ENCODE results near the gene DTD1.

The DTD1 gene

DNA sequence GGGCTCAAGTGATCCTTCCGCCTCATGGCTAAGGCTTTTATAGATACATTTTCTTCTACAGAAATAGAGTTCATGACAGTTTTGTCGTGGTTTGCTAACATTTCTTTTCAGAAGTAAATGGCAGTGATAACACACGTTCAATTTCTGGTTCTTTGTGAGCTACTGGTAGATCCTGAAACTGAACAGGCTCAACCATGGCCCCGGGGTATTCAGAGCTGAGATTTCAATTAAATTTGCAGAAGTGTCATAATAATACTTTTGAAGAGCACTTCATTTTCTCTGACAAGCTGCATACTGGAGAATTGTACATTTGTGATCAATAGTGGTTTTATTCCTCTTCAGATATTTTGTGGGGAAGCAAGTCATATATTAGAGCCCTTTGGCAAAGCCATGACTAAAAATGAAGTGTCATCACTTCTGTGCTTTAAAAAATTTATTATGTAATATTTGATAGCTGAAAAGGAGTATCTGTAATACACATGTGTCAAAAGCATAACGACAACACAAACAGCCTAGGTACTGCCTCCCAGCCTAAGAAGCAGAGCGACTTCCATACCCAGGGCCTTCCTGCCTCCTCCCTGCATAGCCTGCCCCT, 141.5 kb downstream of the DTD1 start:
- Histone ChIP-seq H3K4me3 (ENCODE audit: low read depth in 1 of 2, low read length in 2 of 2) (no peak overlapping the region), H3K4me1 (ENCODE audit: control insufficient read depth in 1 of 2, insufficient read depth in 2 of 2, low read length in 2 of 2) (no peaks in the 10 kb centered on the region), H3K27ac (ENCODE audit: low read length) (no peak overlapping the region), H3K9me3 (ENCODE audit: control insufficient read depth in 1 of 2, low read length in 2 of 2) (no peaks in the 10 kb centered on the region), H3K27me3 (ENCODE audit: low read depth, low read length) (no peaks in the 10 kb centered on the region), H3K36me3 (ENCODE audit: control insufficient read depth in 1 of 2, insufficient read depth in 2 of 2, low read length in 2 of 2) (no peaks in the 10 kb centered on the region)

DNA sequence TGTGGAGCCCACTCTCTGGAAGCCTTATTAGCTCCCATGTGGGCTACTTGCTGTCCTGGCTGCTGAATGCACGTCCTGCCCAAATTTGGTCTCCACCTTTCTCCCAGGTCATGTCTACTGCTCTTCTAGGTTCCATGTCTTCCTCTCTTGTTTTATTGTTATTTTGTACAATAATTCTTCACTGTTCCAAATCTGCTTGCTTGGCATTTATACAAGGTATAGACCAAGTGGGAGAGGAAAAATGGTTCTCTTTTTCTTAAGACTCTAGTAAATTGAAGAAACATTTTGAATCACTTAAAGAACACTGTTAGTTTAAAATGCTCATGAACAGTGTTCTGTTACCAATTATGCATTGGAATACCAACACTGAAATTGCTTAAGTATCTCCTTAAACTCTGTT, 144.1 kb downstream of the DTD1 start:
- Histone ChIP-seq H3K4me1 (ENCODE audit: control insufficient read depth in 1 of 2, insufficient read depth in 2 of 2, low read length in 2 of 2) (no peaks in the 10 kb centered on the region), H3K27me3 (ENCODE audit: low read depth, low read length) (no peaks in the 10 kb centered on the region), H3K27ac (ENCODE audit: low read length) (no peak overlapping the region), H3K9me3 (ENCODE audit: control insufficient read depth in 1 of 2, low read length in 2 of 2) (no peaks in the 10 kb centered on the region), H3K36me3 (ENCODE audit: control insufficient read depth in 1 of 2, insufficient read depth in 2 of 2, low read length in 2 of 2) (no peaks in the 10 kb centered on the region), H3K4me3 (ENCODE audit: low read depth in 1 of 2, low read length in 2 of 2) (no peak overlapping the region)

DNA sequence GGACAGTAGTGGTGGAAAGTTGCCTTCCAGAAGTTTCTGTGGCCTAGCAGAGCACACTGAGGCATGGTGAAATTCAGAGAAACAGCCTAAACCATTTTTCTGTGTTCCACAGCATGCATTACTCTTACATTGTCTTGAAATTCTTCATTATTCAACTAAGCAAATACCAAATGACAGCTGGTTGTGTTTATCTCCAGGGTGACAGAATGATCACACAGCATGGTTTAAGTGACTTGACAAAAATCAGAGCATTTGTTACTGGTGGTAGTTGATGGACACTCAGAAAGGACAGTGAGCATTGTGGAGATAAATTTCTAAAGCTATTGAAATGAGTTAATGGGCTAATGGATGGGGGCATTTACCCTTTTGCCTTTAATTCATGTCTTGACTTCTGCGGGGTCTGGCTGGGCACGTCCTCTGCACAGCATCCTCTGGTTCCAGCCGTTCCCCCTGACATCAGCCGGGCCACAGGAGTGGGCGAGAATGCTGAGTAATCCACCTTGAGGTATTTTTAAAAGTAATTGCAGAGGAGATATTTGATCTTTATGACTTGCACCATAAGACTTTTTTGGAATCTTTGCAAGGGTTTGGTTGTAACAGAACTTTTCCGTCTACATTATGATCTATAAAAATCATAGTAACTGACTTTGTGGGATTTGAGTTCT, 146.8 kb downstream of the DTD1 start:
- H3K4me3 ChIP-seq (ENCODE audit: low read depth in 1 of 2, low read length in 2 of 2): no peak overlapping the region

DNA sequence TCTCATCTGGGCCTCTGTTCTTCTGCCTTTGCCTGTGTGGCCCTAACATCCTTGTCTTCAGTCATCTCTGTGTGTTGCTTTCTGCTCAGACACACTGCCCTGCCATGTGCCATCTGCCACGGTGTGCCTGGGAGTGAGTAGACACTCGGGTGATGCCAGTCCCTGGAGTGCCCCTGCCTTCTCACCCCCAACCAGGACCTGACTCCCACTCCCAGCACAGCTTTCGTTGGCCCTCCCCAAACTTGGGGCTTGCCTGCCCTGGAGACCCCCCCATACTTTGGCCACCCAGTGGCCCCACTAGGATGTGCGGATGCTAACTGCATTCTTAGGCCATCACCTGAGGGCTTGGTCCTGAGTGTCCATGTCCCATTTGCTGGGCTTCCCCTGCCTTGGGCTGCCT, 149.3 kb downstream of the DTD1 start:
- no peak overlapping the region for H3K27ac ChIP-seq (ENCODE audit: low read length)

More for the DNA sequence above, 146.8 kb downstream of the DTD1 start:
- no peaks in the 10 kb centered on the region for H3K36me3 ChIP-seq (ENCODE audit: control insufficient read depth in 1 of 2, insufficient read depth in 2 of 2, low read length in 2 of 2)
- H3K27ac ChIP-seq (ENCODE audit: low read length): no peak overlapping the region
- no peaks in the 10 kb centered on the region for H3K27me3 ChIP-seq (ENCODE audit: low read depth, low read length)
- H3K9me3 ChIP-seq (ENCODE audit: control insufficient read depth in 1 of 2, low read length in 2 of 2): no peaks in the 10 kb centered on the region
- H3K4me1 ChIP-seq (ENCODE audit: control insufficient read depth in 1 of 2, insufficient read depth in 2 of 2, low read length in 2 of 2): peaks cover 0 to 11% of the 10 kb centered on the region in 2 donors

DNA sequence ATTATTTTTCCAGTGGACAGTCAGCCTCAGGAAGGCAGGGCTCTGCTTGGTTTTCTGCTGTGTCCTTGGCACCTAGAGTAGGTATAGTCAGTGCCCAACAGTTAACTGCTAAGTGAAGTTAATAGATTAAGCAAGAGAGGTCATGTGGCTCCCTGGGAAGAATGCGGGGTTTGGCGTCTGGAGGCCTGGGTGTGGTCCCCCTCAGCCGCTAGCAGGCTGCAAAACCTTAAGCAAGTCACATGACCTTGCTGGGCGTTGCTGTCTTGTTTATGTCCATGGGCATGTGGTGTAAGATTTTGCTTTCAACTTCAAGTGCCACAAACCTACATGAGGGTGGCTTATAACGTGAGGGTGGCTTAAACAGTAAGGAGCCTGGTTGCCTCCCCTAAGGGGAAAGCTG, 150.2 kb downstream of the DTD1 start:
- Histone ChIP-seq H3K36me3 (ENCODE audit: control insufficient read depth in 1 of 2, insufficient read depth in 2 of 2, low read length in 2 of 2) (no peaks in the 10 kb centered on the region), H3K4me1 (ENCODE audit: control insufficient read depth in 1 of 2, insufficient read depth in 2 of 2, low read length in 2 of 2) (peaks cover 0 to 11% of the 10 kb centered on the region in 2 donors), H3K27me3 (ENCODE audit: low read depth, low read length) (no peaks in the 10 kb centered on the region), H3K9me3 (ENCODE audit: control insufficient read depth in 1 of 2, low read length in 2 of 2) (no peaks in the 10 kb centered on the region), H3K4me3 (ENCODE audit: low read depth in 1 of 2, low read length in 2 of 2) (no peak overlapping the region), H3K27ac (ENCODE audit: low read length) (no peak overlapping the region)

More for the DNA sequence above, 149.3 kb downstream of the DTD1 start:
- H3K36me3 ChIP-seq (ENCODE audit: control insufficient read depth in 1 of 2, insufficient read depth in 2 of 2, low read length in 2 of 2): no peaks in the 10 kb centered on the region
- no peaks in the 10 kb centered on the region for H3K9me3 ChIP-seq (ENCODE audit: control insufficient read depth in 1 of 2, low read length in 2 of 2)
- peaks cover 0 to 11% of the 10 kb centered on the region in 2 donors for H3K4me1 ChIP-seq (ENCODE audit: control insufficient read depth in 1 of 2, insufficient read depth in 2 of 2, low read length in 2 of 2)
- no peak overlapping the region for H3K4me3 ChIP-seq (ENCODE audit: low read depth in 1 of 2, low read length in 2 of 2)
- H3K27me3 ChIP-seq (ENCODE audit: low read depth, low read length): no peaks in the 10 kb centered on the region

DNA sequence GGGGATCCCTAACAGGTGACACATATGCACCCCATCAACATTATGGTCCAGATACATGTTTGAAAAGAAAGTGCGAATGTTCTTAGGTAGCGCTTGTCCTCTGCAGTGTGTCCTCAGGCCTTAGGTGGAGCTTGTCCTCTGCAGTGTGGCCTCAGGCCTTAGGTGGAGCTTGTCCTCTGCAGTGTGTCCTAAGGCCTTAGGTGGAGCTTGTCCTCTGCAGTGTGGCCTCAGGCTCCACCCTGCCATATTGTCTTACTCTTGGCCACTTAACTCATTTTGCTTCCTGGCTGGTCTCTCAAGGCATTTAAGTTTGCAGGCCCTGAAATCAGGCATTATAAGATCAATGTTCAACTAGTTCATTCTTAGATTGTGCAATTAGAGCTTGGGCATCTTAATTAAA, 151.0 kb downstream of the DTD1 start:
- Histone ChIP-seq H3K4me1 (ENCODE audit: control insufficient read depth in 1 of 2, insufficient read depth in 2 of 2, low read length in 2 of 2) (peaks cover 0 to 11% of the 10 kb centered on the region in 2 donors), H3K9me3 (ENCODE audit: control insufficient read depth in 1 of 2, low read length in 2 of 2) (no peaks in the 10 kb centered on the region), H3K36me3 (ENCODE audit: control insufficient read depth in 1 of 2, insufficient read depth in 2 of 2, low read length in 2 of 2) (peaks cover 0 to under 1% of the 10 kb centered on the region in 2 donors), H3K27me3 (ENCODE audit: low read depth, low read length) (no peaks in the 10 kb centered on the region), H3K4me3 (ENCODE audit: low read depth in 1 of 2, low read length in 2 of 2) (no peak overlapping the region), H3K27ac (ENCODE audit: low read length) (peak overlapping the region; percentile 50)

DNA sequence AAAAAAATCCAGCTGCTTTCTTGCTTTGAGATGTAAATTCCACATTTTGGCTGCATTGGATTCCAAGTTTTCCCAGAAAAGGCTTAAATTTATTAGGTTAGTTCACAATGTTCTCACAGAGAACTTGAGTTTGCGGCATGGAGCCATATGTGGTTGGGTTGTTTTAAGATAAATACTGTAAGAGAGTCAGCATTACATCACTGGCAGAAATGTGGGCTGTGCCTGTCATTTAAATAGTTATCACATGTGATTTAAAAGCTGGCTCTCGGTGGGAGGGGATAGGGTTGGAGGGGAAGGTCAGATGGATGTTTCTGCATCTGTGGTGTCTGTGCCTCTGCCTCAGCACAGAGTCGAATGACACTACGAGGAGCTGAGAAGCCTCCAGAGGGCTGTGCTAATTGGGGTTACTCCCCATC, 151.9 kb downstream of the DTD1 start:
- H3K9me3 ChIP-seq (ENCODE audit: control insufficient read depth in 1 of 2, low read length in 2 of 2): no peaks in the 10 kb centered on the region
- no peaks in the 10 kb centered on the region for H3K27me3 ChIP-seq (ENCODE audit: low read depth, low read length)
- peaks cover 0 to 11% of the 10 kb centered on the region in 2 donors for H3K4me1 ChIP-seq (ENCODE audit: control insufficient read depth in 1 of 2, insufficient read depth in 2 of 2, low read length in 2 of 2)
- H3K4me3 ChIP-seq (ENCODE audit: low read depth in 1 of 2, low read length in 2 of 2): no peak overlapping the region
- no peak overlapping the region for H3K27ac ChIP-seq (ENCODE audit: low read length)
- H3K36me3 ChIP-seq (ENCODE audit: control insufficient read depth in 1 of 2, insufficient read depth in 2 of 2, low read length in 2 of 2): peaks cover 7 to 8% of the 10 kb centered on the region in 2 donors

DNA sequence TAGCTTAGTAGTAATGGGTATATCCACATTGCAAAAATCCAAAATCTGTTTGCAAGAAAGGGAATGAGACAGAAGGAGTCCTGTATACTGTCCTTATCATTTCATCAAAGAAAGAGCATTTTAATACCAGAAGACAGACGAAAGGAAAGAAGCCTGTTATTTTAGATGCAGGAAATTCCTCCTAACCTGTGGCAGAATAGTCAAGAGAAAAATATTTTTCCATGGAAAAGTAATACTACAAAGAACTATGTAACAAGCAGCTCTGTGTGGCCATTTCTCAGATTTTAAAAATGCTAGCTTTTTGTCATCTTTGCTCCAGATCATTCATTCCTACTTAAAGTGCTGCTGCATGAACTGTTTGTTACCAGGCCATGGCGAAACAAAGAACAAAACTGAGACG, 152.9 kb downstream of the DTD1 start:
- Histone ChIP-seq H3K4me1 (ENCODE audit: control insufficient read depth in 1 of 2, insufficient read depth in 2 of 2, low read length in 2 of 2) (peaks cover 0 to 11% of the 10 kb centered on the region in 2 donors), H3K36me3 (ENCODE audit: control insufficient read depth in 1 of 2, insufficient read depth in 2 of 2, low read length in 2 of 2) (peaks cover 14 to 16% of the 10 kb centered on the region in 2 donors), H3K9me3 (ENCODE audit: control insufficient read depth in 1 of 2, low read length in 2 of 2) (no peaks in the 10 kb centered on the region), H3K27me3 (ENCODE audit: low read depth, low read length) (no peaks in the 10 kb centered on the region), H3K4me3 (ENCODE audit: low read depth in 1 of 2, low read length in 2 of 2) (no peak overlapping the region), H3K27ac (ENCODE audit: low read length) (no peak overlapping the region)

DNA sequence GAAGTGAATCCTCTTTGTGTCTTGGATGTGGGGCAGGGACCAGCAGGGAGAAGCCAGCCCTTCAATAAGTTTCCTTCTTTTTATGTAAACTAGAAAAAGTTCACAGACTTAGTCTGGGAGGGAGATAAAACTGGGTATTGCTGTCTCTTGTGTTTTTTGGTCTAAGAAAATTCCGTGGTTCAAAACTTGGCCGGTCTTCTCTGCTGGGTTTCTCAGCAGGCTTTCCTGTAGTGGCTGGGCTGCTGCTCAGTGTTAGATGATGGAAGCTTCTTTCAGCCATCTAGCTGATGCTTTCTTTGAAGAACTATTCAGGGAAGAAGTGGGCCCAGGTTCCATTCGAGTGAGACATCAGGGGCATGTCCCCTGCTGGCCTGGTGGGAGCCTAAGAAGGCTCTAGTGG, 155.0 kb downstream of the DTD1 start:
- Histone ChIP-seq H3K4me3 (ENCODE audit: low read depth in 1 of 2, low read length in 2 of 2) (no peak overlapping the region), H3K9me3 (ENCODE audit: control insufficient read depth in 1 of 2, low read length in 2 of 2) (no peaks in the 10 kb centered on the region), H3K27me3 (ENCODE audit: low read depth, low read length) (no peaks in the 10 kb centered on the region), H3K27ac (ENCODE audit: low read length) (no peak overlapping the region), H3K36me3 (ENCODE audit: control insufficient read depth in 1 of 2, insufficient read depth in 2 of 2, low read length in 2 of 2) (peaks cover 16 to 17% of the 10 kb centered on the region in 2 donors), H3K4me1 (ENCODE audit: control insufficient read depth in 1 of 2, insufficient read depth in 2 of 2, low read length in 2 of 2) (peaks cover 0 to 11% of the 10 kb centered on the region in 2 donors)

DNA sequence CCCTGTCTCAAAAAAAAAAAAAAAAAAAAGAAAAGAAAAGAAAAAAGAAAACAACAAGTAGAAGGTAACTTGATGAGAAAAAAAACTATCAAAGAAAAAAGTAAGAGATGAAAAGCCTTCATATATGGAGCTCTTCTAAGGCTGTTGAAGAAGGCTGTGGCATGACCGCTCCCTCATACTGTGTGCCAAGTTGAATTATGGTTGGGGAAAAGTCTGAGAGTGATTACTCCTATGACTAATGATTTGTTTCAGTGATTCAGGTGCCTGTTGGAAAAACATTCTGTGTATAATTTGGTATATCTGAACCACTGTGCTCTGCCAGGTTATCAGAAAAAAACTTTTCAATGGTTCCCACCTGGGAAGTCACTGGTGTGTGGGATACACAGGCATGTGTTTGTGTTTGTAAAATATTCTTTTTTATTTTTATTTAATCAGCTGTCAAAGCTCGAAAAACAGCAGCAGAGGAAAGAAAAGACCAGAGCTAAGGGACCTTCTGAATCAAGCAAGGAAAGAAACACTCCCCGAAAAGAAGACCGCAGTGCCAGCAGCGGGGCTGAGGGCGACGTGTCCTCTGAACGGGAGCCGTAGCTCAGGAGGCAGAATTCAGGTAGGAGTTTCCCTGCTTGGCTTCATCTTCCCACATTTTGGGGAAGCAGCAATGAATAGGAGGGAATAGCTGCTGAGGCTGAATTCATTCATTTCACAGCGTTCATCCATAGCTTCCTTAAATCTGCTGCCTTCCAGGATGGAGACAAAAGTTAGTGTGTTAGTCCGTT, 156.0 kb downstream of the DTD1 start:
- Histone ChIP-seq H3K4me1 (ENCODE audit: control insufficient read depth in 1 of 2, insufficient read depth in 2 of 2, low read length in 2 of 2) (peaks cover 0 to 3% of the 10 kb centered on the region in 2 donors), H3K9me3 (ENCODE audit: control insufficient read depth in 1 of 2, low read length in 2 of 2) (no peaks in the 10 kb centered on the region), H3K27me3 (ENCODE audit: low read depth, low read length) (no peaks in the 10 kb centered on the region), H3K36me3 (ENCODE audit: control insufficient read depth in 1 of 2, insufficient read depth in 2 of 2, low read length in 2 of 2) (peaks cover 16 to 17% of the 10 kb centered on the region in 2 donors), H3K4me3 (ENCODE audit: low read depth in 1 of 2, low read length in 2 of 2) (no peak overlapping the region), H3K27ac (ENCODE audit: low read length) (no peak overlapping the region)

DNA sequence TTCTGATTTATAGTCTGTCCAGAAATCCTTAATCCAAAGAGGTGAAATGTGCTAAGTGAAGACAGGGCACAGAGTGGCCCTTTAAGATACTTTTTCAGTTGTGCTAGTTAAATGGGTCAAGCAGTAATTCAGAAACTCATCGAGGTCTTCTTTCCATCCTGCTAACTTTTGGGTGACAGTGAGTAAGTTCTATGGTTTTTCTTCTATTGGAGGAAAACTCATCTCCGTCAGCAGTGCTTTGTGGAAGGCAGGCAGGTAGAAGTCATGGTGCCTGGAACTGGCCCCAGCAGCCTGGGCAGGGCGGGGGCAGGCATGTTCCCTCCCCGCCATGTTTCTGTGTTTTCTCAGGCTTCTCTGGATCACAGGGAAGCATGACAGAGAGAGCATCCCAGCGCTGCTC, 159.2 kb downstream of the DTD1 start:
- H3K27ac ChIP-seq (ENCODE audit: low read length): no peak overlapping the region
- H3K4me1 ChIP-seq (ENCODE audit: control insufficient read depth in 1 of 2, insufficient read depth in 2 of 2, low read length in 2 of 2): no peaks in the 10 kb centered on the region
- H3K36me3 ChIP-seq (ENCODE audit: control insufficient read depth in 1 of 2, insufficient read depth in 2 of 2, low read length in 2 of 2): peaks cover 16 to 17% of the 10 kb centered on the region in 2 donors
- no peaks in the 10 kb centered on the region for H3K27me3 ChIP-seq (ENCODE audit: low read depth, low read length)
- no peaks in the 10 kb centered on the region for H3K9me3 ChIP-seq (ENCODE audit: control insufficient read depth in 1 of 2, low read length in 2 of 2)
- H3K4me3 ChIP-seq (ENCODE audit: low read depth in 1 of 2, low read length in 2 of 2): no peak overlapping the region
